HepG2 (cell line): ENCODE data around the gene GPBP1. TPM values are rescaled to one million over a fixed set of nuclear protein-coding genes. Genes with fewer than 3 reads are reported as not detected.

Experiments used
- HNF4G ChIP-seq, 2 experiments: sonication (generic) in 1 of 2; formaldehyde crosslinking in 1 of 2; IDR thresholded peaks; 2 replicates each; pipeline versions ENCODE4 v1.4.0 to v1.6.1; 2011 to 2020; ENCODE audit warnings: borderline replicate concordance in 2 of 2, low read depth in 2 of 2, mild to moderate bottlenecking in 2 of 2, low read length in 1 of 2, missing genetic modification reagents in 1 of 2, moderate library complexity in 1 of 2
- HOXA3 ChIP-seq: sonication (generic); formaldehyde crosslinking; IDR thresholded peaks from 2 replicates; pipeline ENCODE4 v1.5.0; 2020; ENCODE audit warnings: missing genetic modification reagents
- ISX ChIP-seq: sonication (generic); formaldehyde crosslinking; conservative IDR thresholded peaks from 2 replicates; pipeline ENCODE4 v1.5.0; 2020; ENCODE audit warnings: missing genetic modification reagents
- MBD4 ChIP-seq: IDR thresholded peaks from 2 replicates; pipeline ENCODE4 v1.6.1; 2012; ENCODE audit warnings: low read length, inconsistent platforms, borderline replicate concordance
- MIXL1 ChIP-seq: IDR thresholded peaks from 2 replicates; pipeline ENCODE4 v1.6.1; 2016
- PHF20 ChIP-seq: sonication (generic); formaldehyde crosslinking; IDR thresholded peaks from 2 replicates; pipeline ENCODE4 v1.5.0; 2020; ENCODE audit warnings: mild to moderate bottlenecking, missing genetic modification reagents
- RBM39 ChIP-seq: fragments of 200-400 bp; formaldehyde crosslinking; IDR thresholded peaks from one replicate; pipeline ENCODE4 v1.6.1; 2018; ENCODE audit warnings: antibody characterized with exemption, mild to moderate bottlenecking, low read depth, low read length; ENCODE audit not compliant: poor library complexity, severe bottlenecking
- SMARCC2 ChIP-seq: fragments of 450-650 bp; IDR thresholded peaks from 2 replicates; pipeline ENCODE4 v1.6.1; 2017; ENCODE audit warnings: antibody characterized with exemption, mild to moderate bottlenecking
- SP5 ChIP-seq: IDR thresholded peaks from 2 replicates; pipeline ENCODE4 v1.6.1; 2016; ENCODE audit warnings: low read depth, borderline replicate concordance
- WIZ ChIP-seq: sonication (generic); formaldehyde crosslinking; IDR thresholded peaks from 2 replicates; pipeline ENCODE4 v1.5.1; 2020; ENCODE audit warnings: mild to moderate bottlenecking, missing genetic modification reagents
- XRCC5 ChIP-seq: fragments of 200-400 bp; formaldehyde crosslinking; optimal IDR thresholded peaks from 2 replicates; pipeline ENCODE3; 2017; ENCODE audit warnings: mild to moderate bottlenecking, low read length
- ZKSCAN1 ChIP-seq: fragments of 150-350 bp; IDR thresholded peaks from 2 replicates; pipeline ENCODE4 v1.6.1; 2014; ENCODE audit warnings: low read length
- ZNF263 ChIP-seq: sonication (generic); formaldehyde crosslinking; IDR thresholded peaks from 2 replicates; pipeline ENCODE4 v1.4.0; 2020; ENCODE audit warnings: missing genetic modification reagents
- ZNF264 ChIP-seq: sonication (generic); formaldehyde crosslinking; IDR thresholded peaks from 2 replicates; pipeline ENCODE4 v1.4.0; 2020; ENCODE audit warnings: missing genetic modification reagents
- ZNF331 ChIP-seq: sonication (generic); formaldehyde crosslinking; IDR thresholded peaks from 2 replicates; pipeline ENCODE4 v1.4.0; 2020; ENCODE audit warnings: missing genetic modification reagents
- ZNF570 ChIP-seq: sonication (generic); formaldehyde crosslinking; IDR thresholded peaks from 2 replicates; pipeline ENCODE4 v1.4.0; 2020; ENCODE audit warnings: mild to moderate bottlenecking, missing genetic modification reagents, borderline replicate concordance
- ZSCAN22 ChIP-seq: sonication (generic); formaldehyde crosslinking; IDR thresholded peaks from 2 replicates; pipeline ENCODE4 v1.4.0; 2020; ENCODE audit warnings: mild to moderate bottlenecking, missing genetic modification reagents
- ZSCAN9 ChIP-seq: IDR thresholded peaks from 2 replicates; pipeline ENCODE4 v1.6.1; 2016; ENCODE audit warnings: borderline replicate concordance
- polyA plus RNA-seq, 8 experiments: library from polyadenylated mRNA; depleted of rRNA in 3 of 8; stranded (reverse) in 7 of 8; unstranded in 1 of 8; fragments of >200 nt; fragmentation: Illumina TruSeq in 4 of 8; extraction: Trizol in 4 of 8; gene quantifications; 2 replicates each; pipeline versions ENCODE4 v1.2.1 to v1.2.3, GENCODE V29; 2011 to 2016; ENCODE audit warnings: low read depth in 4 of 8, missing spikeins in 1 of 8, mixed read lengths in 1 of 8; ENCODE audit not compliant: insufficient read depth in 1 of 8
- total RNA-seq, 5 experiments: library from RNA; depleted of rRNA; stranded (reverse); fragments of >200 nt; fragmentation: Illumina TruSeq; extraction: Trizol; gene quantifications; 2 replicates each; pipeline ENCODE4 v1.2.3, GENCODE V29; 2016; ENCODE audit warnings: low read depth in 1 of 5
- TF ChIP-seq, protein P1 (sequence below): sonication (generic); formaldehyde crosslinking; IDR thresholded peaks from 2 replicates; pipeline ENCODE4 v1.8.0; 2023; ENCODE audit warnings: mild to moderate bottlenecking, missing genetic modification reagents
- TF ChIP-seq, protein P2 (sequence below): sonication (generic); formaldehyde crosslinking; IDR thresholded peaks from 2 replicates; pipeline ENCODE4 v1.4.0; 2020; ENCODE audit warnings: missing genetic modification reagents; ENCODE audit errors: not compliant biosample characterization
- TF ChIP-seq, protein P3 (sequence below): sonication (generic); formaldehyde crosslinking; IDR thresholded peaks from 2 replicates; pipeline ENCODE4 v1.8.1; 2022; ENCODE audit warnings: mild to moderate bottlenecking, missing genetic modification reagents
- TF ChIP-seq, protein P4 (sequence below): sonication (generic); formaldehyde crosslinking; IDR thresholded peaks from 2 replicates; pipeline ENCODE4 v1.9.0; 2021; ENCODE audit warnings: mild to moderate bottlenecking, missing genetic modification reagents

GPBP1 gene
- total and polyA plus RNA-seq, 2 of the 13 experiments (the other 11 are each of a cell fraction or from before 2014, with no cell fraction given), result 27.1 to 72.2 TPM

DNA sequence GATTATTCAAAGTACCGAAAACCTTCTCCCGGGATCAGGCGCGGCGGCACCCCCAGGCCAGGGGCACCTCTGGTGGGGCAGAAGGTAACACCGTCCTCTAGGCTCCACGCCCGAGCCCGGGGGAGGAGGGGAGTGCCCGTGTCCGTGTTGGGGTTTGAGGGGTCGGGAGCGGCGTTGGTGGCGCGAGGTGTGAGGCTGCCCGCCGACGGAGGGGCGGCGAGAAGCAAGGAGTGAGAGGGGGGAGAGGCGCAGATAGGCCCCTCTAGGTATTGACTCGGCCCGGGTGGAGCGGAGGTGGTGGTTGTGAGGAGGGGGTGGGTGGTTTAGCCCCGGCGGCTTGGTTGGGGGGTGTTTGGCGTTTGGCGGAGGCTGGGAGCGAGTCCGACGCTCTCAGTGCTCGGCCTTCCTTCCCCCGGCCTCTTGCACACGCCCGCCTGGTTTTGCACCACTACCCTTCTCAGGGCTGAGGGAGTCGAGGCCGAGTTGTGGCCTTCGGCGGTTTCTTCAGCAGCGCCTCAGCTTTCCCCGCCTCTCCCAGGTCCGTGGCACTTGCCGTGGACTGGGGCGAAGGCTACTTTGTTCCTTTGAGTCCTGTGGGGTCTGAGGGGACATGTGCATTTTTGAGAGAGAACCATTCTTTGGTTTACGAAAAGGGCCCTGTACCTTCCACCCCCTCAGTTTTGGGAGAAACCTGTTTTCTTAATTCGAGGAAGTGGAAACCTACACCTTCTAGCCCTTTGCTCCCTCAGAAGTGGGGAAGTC lies 450 bp downstream of the GPBP1 start (continued):
- TF ChIP-seq SMARCC2 (no peak), ZNF331 (CRISPR knock-in tag) (no peak), SP5 (CRISPR knock-in tag) (no peak), ZNF263 (CRISPR knock-in tag) (no peak), ZNF264 (CRISPR knock-in tag) (no peak), MBD4 (no peak), WIZ (CRISPR knock-in tag) (no peak), ISX (CRISPR knock-in tag) (no peak), MIXL1 (CRISPR knock-in tag) (no peak), HNF4G (IDR thresholded peaks at IDR 0.05; ENCODE audit: borderline replicate concordance, low read depth, low read length) (no peak), HNF4G (CRISPR knock-in tag; IDR thresholded peaks at IDR 0.05; ENCODE audit: borderline replicate concordance, low read depth) (no peak), ZKSCAN1 (no peak), ZNF570 (no peak), XRCC5 (peak; percentile 47), RBM39 (peak; percentile 94), PHF20 (no peak), ZSCAN9 (CRISPR knock-in tag) (no peak), ZSCAN22 (CRISPR knock-in tag) (no peak), HOXA3 (CRISPR knock-in tag) (no peak)
- TF ChIP-seq, protein P1, sequence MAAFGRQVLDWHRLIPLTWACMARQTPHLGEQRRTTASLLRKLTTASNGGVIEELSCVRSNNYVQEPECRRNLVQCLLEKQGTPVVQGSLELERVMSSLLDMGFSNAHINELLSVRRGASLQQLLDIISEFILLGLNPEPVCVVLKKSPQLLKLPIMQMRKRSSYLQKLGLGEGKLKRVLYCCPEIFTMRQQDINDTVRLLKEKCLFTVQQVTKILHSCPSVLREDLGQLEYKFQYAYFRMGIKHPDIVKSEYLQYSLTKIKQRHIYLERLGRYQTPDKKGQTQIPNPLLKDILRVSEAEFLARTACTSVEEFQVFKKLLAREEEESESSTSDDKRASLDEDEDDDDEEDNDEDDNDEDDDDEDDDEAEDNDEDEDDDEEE, result no peak
- TF ChIP-seq, protein P2, sequence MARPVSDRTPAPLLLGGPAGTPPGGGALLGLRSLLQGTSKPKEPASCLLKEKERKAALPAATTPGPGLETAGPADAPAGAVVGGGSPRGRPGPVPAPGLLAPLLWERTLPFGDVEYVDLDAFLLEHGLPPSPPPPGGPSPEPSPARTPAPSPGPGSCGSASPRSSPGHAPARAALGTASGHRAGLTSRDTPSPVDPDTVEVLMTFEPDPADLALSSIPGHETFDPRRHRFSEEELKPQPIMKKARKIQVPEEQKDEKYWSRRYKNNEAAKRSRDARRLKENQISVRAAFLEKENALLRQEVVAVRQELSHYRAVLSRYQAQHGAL (CRISPR knock-in tag), result no peak
- TF ChIP-seq, protein P3, sequence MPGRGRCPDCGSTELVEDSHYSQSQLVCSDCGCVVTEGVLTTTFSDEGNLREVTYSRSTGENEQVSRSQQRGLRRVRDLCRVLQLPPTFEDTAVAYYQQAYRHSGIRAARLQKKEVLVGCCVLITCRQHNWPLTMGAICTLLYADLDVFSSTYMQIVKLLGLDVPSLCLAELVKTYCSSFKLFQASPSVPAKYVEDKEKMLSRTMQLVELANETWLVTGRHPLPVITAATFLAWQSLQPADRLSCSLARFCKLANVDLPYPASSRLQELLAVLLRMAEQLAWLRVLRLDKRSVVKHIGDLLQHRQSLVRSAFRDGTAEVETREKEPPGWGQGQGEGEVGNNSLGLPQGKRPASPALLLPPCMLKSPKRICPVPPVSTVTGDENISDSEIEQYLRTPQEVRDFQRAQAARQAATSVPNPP (CRISPR knock-in tag), result no peak
- TF ChIP-seq, protein P4, sequence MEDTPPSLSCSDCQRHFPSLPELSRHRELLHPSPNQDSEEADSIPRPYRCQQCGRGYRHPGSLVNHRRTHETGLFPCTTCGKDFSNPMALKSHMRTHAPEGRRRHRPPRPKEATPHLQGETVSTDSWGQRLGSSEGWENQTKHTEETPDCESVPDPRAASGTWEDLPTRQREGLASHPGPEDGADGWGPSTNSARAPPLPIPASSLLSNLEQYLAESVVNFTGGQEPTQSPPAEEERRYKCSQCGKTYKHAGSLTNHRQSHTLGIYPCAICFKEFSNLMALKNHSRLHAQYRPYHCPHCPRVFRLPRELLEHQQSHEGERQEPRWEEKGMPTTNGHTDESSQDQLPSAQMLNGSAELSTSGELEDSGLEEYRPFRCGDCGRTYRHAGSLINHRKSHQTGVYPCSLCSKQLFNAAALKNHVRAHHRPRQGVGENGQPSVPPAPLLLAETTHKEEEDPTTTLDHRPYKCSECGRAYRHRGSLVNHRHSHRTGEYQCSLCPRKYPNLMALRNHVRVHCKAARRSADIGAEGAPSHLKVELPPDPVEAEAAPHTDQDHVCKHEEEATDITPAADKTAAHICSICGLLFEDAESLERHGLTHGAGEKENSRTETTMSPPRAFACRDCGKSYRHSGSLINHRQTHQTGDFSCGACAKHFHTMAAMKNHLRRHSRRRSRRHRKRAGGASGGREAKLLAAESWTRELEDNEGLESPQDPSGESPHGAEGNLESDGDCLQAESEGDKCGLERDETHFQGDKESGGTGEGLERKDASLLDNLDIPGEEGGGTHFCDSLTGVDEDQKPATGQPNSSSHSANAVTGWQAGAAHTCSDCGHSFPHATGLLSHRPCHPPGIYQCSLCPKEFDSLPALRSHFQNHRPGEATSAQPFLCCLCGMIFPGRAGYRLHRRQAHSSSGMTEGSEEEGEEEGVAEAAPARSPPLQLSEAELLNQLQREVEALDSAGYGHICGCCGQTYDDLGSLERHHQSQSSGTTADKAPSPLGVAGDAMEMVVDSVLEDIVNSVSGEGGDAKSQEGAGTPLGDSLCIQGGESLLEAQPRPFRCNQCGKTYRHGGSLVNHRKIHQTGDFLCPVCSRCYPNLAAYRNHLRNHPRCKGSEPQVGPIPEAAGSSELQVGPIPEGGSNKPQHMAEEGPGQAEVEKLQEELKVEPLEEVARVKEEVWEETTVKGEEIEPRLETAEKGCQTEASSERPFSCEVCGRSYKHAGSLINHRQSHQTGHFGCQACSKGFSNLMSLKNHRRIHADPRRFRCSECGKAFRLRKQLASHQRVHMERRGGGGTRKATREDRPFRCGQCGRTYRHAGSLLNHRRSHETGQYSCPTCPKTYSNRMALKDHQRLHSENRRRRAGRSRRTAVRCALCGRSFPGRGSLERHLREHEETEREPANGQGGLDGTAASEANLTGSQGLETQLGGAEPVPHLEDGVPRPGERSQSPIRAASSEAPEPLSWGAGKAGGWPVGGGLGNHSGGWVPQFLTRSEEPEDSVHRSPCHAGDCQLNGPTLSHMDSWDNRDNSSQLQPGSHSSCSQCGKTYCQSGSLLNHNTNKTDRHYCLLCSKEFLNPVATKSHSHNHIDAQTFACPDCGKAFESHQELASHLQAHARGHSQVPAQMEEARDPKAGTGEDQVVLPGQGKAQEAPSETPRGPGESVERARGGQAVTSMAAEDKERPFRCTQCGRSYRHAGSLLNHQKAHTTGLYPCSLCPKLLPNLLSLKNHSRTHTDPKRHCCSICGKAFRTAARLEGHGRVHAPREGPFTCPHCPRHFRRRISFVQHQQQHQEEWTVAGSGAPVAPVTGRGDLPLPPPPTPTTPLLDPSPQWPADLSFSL (CRISPR knock-in tag), result no peak
